Superior temporal gyrus (tissue), 1 donor: ENCODE measurements around the gene CPAMD8.
A peak's percentile ranks its signal among the peaks of the same experiment; 100 is the strongest.

ENCODE experiments used
- DNase-seq: peaks from one replicate; pipeline ENCODE4 v3.0.0-alpha.2; 2016; ENCODE audit errors: extremely low spot score

CPAMD8 gene

DNA sequence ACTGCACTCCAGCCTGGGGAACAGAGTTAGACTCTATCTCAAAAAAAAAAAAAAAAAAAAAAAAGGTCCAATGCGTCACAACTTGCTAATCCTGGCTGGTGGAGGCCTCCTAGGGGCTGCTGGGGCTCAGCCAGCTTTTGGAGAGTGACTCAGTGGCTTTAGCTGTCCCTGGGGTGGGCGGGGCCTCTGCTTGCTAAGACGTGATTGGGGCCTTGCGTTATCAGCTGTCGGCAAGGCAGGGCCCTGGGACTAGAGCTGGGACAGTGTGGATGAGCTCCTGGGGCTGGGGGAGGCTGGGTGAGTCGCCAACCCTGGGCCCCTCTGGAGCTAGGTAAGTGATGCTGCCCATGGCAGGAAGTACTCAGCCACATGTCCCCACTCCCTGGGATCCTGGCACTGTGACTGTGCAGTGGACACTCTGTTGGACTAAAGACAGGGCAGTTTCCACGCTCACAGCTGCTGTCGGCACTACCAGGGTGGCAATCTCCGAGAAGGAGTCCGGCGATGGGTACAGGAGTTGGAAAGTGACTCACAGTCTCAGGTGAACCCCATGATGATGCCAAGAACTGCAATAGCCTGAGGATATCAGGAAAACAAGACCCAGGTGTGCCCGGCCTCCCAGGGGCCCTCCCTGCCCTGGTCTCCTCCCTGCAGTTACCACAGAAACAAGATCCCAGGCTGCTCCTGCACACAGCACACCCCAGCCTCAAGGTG is 105.6 kb downstream of the CPAMD8 start:
- DNase-seq: no peak

DNA sequence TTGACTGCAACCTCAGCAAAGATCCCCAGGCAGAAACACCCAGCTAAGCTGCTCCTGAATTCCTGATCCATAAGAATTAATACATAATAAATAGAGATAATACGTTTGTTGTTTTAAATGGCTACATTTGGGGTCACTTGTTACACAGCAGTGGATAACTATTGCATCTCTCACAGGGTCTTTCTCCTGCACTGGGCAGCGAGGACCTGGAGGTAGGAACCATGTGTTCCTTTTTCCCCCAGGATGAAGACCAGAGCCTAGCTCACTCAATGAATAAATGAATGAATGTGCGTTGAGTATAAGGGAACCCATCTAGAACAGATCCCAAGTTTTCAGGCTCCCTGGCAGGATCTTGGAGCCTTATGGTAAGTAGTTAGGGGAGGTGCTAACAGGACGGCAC is 107.1 kb downstream of the CPAMD8 start:
- DNase-seq: no peak

DNA sequence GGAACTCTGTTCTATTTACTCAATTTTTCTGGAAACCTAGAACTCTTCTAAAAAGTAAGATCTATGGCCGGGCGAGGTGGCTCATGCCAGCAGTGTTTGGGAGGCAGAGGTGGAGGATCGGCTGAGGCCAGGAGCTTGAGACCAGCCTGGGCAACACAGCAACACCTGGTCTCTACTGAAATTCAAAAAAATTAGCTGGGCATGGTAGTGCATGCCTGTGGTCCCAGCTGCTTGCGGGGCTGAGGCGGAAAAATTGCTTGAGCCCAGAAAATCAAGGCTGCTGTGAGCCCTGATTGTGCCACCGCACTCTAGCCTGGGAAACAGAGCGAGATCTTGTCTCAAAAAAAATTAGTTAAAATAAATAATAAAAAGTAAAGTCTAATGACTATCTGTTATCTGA is 109.2 kb downstream of the CPAMD8 start:
- DNase-seq: no peak

DNA sequence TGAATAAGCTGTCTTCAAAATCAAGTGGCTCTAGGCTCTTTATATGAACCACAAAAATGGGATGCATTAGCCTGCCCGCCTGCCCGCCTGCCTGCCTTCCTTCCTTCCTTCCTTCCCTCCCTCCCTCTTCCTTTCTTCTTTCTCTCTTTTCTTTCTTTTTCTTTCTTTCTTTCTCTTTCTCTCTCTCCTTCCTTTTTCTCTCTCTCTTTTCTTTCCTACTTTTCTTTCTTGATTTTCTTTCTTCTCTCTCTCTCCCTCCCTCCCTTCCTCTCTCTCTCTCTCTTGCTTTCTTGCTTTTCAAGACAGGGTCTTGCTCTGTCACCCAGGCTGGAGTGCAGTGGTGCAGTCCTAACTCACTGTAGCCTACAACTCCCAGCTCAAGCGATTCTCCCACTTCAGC is 110.9 kb downstream of the CPAMD8 start:
- DNase-seq: no peak

DNA sequence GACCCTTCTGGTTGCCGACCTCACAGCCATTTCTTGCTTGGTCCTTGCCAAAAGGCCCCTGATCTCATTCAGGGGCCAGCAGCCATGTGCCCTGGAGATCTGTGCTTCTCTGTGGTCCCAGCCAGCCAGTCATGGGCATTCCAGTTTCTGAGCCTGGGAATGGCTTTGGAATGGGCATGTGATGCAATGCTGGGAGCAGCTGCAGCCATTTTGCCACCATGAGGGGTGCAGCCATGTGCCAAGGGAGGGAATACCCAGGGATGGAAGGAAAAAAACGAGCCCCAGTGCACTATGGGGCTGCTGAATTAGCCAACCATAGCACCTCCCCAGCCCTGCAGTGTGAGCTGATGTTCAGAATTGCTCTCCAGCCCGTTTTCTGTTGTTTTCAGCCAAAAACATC is 111.5 kb downstream of the CPAMD8 start:
- no peak for DNase-seq

DNA sequence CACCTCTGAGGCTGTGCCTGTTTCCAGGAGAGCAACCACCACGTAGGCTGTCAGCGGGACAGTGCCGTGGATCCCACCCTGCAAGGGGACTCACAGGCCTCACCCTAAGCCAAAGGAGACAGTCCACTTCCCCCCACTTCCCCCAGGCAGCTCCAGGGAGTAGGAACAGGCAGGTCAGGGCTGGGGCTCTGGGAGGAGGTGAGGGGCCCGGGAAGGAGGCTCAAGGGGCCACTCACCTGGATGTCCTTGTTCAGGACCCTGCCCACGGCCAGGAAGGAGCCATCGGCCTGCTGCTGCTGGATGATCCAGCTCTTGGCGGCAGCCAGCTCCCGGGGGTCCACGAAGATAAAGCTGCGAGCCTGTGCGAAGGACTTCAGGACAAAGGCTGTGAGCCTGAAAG is 112.2 kb downstream of the CPAMD8 start:
- DNase-seq: no peak

DNA sequence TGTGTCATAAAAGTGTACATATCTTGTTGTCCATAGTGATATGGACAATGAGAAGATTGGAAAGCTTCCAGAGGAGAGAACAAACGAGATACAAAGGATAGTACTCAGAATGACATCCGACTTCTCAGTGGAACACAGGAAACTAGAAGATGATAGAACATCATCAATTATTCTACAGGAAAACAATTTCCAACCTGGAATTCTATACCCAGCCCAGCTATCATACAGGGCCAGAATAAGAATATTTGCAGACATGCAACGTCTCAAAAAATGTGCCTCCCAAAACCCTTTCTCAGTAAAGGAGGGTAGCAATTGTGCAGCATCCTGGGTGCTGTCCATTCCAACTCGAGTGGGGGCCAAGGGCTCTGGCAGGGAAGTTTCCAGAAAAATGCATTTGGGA is 113.8 kb downstream of the CPAMD8 start:
- no peak for DNase-seq

DNA sequence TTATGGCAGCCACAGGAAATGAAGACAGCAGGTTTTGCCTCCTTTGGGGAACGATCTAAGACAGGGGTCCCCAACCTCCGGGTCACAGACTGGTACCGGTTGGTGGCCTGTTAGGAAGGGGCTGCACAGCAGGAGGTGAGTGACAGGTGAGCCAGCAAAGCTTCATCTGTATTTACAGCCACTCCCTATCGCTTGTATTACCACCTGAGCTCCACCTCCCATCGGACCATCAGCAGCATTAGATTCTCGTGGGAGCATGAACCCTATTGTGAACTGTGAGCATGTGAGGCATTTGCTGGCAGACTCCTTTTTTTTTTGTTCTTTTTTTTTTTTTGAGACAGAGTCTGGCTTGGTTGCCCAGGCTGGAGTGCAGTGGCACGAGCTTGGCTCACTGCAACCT is 115.6 kb downstream of the CPAMD8 start:
- no peak for DNase-seq

DNA sequence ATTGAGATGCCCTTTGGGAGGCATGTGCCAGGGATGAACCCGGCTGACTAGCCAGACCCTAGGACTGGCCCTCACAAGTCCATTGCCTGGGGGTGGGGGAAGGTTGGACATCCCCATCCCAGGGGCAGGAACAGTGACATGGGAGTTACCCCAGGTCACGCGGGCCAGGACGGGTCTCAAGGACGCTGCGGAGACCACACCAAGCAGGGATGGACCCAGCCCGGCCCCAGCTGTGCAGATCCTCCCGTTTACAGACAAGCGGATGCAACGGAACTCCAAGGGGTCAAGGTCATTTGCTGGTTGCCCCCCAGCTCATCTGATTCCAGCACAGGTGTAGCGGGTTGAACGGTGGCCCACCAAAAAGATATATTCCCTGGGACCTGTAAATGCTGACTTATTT is 117.9 kb downstream of the CPAMD8 start:
- DNase-seq: no peak

DNA sequence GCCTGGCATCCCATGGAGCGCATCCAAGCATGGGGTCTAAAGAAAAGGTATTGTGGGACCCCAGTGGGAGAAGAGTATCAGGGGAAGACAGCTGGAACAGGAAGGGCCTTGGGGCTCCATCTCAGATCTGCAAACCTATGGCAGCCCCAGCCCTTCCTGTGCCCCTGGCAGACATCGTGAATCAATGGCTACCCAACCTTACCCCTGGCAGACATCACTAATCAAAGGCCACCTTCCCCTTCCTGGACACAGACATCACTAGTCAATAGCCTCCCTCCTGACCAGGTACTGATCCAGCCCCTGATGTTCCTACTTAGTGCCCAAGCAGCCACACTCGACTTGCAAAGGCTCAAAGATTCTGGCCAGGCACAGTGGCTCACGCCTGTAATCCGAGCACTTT is 122.0 kb downstream of the CPAMD8 start:
- no peak for DNase-seq

DNA sequence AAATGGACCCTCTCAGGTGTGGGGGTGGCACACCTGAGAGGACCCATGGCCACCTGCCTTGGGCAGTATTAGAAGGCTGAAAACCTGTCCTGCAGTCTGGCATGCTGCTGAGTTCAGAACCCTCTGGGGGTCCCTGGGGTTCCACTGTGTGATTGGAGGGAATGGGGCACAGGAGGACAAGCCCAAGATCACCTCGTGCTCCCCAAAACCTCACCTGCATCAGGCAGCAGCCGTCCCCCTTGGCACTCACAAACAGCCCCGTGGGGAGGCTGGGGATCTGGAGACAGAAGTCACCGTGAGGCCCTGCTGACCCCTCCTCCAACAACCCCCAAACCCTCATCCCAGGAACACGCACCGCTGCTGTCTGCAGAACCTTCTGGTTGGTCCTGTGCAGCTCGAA is 123.3 kb downstream of the CPAMD8 start:
- DNase-seq: no peak

DNA sequence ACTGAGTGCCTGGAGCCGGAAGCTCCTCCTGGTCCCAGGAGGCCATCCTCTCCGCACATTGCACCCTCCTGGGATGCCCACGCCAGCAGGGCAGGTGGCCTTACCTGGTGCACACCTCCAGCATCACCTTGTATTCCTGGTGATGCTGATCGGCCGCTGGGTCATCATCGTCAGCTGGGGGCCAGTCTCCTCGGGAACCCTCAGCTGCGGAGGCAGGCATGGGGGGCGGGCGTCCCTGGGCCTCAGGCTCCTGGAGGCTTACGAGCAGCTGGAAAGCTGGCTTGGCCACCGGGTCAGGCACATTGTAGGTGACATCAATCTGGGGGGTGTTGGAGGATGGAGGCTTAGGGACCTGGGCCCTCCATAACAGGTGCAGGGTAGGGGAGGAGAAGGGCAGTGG is 124.1 kb downstream of the CPAMD8 start:
- DNase-seq: no peak

DNA sequence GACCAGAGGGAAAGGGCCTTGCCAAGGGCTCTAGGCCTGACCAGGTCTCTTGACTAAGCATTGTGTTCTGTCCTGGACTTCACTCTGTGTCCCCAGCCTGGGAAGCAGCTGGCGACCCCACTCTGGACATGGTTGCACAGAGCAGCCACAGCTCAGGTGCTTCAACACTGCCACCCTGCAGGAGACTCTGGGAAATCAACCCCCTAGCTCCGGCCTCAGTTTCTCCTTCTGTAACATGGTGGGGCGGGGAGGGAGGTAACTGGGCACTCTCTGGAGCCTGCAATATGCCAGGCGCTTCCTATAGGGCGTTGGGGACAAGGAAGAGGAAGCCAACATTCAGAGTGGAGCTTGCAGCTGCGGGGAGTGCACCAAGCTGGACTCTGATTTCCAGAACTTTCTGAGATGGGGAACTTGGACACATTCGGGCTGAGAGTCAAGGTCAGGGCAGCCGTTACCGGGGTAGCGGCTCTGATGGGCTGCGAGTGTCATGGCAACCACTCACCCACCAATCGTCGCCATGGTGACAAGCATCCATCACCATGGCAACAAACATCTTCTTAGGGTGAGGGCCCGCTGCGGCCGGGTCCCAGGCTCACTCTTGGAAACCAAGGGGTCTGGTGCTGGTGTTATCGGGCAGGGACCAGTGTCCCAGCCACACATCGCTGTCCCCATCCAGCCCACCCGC is 125.0 kb downstream of the CPAMD8 start:
- no peak for DNase-seq

DNA sequence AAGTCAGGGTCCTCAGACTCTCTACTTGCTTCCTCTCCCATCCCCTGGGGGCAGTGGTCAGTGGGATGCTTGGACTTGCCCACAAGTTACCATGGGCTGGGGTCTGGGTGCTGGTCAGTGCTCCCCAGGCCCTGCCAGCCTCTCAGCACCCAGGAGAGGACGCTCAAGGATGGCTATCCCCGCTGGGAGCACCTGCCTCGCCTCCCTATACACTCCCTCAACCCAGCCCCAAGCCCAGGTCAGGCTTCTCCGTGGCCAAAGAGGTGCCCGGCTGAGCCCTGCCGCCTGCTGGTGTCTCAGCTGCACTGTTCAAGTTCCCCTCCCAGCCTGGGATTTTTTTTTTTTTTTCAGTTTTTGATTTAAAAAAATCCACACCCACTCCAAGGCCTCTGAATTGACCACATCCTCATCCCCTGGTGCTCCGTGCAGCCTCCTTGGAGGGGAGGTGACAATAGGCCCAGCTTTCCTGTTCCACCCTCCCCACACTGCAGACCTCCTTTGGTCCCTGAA is 127.0 kb downstream of the CPAMD8 start:
- DNase-seq: no peak

DNA sequence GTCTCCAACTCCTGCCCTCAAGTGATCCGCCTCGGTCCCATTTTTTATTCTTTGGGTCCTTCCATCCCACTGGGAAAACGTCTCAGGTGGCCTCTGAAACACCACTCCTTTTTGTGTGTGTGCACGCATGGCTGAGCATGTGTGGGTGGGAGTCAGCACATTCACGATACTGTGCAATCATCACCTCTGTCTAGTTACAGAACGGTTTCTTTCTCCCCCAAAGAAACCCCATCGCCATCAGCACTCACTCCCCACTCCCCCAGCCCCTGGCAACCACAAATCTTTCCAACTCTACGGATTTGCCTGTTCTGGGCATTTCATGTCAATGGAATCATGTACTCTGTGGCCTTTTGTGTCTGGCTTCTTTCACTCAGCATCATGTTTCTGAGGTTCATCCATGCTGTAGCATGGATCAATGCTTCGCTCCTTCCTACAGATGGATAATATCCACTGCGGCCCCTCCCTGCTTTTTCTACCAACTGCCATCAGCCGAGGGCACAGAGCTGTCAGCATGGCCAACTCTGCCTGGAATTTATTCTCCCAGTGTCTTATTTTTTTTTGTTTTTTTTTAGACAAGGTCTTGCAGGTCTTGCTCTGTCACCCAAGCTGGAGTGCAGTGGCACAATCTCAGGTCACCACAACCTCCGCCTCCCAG is 128.1 kb downstream of the CPAMD8 start:
- no peak for DNase-seq

DNA sequence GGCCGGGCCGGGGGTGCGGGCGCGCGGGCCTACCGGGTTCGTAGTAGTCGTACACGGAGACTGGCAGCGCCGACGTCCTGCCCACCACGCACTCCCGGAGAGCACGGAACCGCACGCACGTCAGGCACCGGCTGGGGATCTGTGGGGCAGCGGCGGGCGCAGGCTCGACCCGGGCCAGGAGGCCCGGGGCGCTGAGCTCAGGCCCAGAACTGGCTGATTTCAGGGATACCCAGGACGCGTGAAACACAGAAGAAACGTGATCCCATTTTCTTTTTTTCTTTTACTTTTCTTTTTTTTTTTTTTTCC is 128.8 kb downstream of the CPAMD8 start:
- no peak for DNase-seq

DNA sequence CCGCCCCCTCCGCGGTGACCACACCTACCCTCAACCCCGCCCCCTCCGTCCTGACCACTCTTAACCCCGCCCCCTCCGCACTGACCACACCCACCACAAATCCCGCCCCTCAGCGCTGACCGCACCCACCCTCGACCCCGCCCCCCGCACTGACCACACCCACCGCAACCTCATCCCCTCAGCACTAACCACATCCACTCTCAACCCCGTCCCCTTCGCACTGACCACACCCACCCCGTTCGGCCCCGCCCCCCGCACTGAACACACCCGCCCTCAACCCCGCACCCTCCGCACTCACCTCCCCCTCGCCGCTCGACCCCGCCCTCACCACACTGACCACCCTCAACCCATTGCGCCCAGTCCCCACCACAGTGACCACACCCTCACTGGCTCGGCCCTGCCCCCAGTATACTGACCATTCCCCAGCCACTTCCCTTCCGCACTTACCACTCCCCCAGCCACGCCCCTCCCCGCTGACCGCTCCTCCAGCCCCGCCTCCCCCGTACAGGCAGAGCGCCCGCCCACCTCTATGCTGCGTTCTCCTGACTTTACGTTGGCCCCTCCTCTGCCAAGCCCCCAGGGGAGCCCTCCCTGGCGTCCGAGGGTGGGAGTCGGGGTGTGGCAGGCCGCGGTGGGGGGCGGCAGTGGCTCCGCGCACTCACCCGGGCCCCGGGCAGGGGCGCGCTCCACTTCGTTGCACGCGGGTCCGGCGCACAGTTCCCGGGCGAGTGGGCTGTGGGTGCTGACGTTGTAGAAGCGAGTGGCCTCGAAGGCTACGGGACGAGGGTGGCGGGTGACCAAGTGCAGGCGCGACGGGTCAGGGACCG is 129.4 kb downstream of the CPAMD8 start:
- peak; percentile 8 for DNase-seq

DNA sequence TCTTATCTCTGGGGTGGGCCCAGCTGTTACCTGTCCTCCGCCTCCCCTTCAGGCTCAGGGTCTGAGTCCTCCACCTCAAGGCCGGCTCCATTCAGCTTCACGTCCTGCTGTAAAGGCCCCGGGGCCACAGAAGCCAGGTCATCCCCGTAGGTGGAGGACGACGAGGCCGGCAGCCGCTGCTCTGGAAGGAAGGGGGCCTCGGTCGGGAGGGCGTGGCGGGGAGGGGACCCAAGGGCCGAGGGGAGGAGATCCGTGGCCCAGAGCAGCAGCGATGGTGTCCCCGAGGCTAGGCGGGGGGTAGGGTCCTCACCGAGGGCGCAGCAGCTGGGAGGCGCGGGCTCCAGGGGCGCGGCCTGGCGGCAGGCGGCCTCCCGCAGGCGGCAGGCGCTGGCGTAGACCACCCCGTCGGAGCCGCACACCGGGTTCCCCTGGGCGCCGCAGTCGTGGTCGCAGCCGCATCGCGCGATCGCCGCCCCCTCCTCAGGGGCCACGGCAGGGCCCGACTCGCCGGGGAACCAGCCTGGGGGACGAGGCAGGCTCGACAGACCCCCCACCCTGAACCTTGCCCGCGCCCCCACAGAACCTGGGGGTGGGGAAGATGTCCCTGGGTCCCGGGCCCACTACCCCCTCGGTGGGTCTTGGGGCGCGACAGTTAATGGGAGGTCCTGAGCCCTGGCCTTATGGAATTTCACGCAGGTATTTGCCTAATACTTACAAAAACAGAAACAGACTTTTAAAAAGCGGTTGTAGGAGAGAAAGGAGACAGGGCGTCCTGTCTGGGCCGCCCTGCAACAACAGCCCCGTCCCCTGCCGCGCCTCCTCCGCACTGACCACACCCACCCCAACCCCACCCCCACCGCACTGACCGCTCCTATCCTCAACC is 130.2 kb downstream of the CPAMD8 start:
- no peak for DNase-seq

DNA sequence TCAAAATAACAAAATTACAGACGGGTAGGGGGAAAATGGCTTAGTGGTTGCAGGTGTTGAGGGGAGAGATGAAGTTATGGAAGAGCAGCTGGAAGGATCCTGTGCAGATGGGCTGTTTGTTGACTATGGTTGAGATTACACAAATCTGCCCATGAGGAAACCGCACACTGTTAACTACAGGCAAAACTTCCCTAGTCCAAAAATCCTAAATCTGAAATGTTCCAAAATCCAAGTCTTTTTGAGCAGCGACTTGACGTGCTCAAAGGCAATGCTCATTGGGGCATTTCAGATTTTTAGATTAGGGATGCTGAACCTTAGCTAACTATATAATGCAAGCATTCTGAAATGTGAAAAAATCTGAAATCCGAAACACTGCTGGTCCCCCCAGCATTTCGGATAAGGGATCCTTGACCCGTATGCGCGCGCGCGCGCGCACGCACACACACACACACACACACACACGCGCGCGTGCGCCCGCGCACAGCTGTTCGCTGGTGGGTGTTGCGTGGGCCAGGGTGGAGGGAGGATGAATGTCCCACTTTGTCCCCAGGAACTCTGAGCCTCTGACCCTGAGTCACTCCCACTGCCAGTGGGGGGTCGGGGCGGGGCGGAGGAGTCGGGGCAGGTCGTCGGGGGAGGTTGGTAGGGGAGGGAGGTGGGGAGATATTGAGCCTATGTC is 131.0 kb downstream of the CPAMD8 start:
- DNase-seq: no peak

DNA sequence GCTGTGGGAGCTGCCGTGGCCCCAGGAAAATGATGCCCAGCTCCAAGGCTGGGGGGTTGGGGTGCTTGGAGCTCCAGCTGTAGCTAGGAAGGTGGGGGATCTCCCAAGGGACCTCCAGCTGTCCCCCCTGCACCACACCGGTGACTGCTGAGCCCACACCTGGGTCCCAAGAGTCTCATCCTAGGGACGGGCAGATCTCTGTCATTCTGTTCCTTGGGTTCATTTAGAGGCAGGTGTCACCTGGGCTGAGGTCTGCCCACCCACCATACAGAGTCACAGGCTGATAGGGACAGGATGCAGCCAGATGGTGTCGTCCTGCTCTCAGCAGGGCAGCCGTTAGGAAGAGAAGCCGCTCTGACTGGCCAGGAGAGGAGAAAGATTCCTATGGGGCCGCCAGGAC is 132.5 kb downstream of the CPAMD8 start:
- no peak for DNase-seq

DNA sequence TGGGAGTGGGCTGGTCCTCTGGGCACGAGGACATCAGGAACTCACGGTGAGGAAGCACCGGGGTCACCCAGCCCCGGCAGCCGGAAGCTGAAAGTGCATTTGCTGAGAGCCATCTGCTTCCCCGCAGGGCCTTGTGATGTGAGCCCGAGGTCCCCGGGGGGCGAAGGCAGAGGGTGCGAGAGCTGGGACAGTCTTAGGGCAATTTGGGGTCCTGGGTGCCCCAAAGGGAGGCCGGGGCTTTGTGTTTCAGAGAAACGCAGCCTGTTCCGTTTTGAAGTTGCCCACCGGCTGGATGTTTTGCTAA is 133.0 kb downstream of the CPAMD8 start:
- DNase-seq: no peak
